Karpas-422 (cell line): ENCODE data around the gene CACNA1C. TPM values are rescaled to one million over a fixed set of nuclear protein-coding genes. Genes with fewer than 3 reads are reported as not detected.
A peak's percentile ranks its signal among the peaks of the same experiment; 100 is the strongest.

Experiments
- DNase-seq: peaks from one replicate; pipeline ENCODE4 v3.0.0-alpha.2; 2015
- H2AFZ ChIP-seq: fragments of 200-600 bp; sonication (generic); 2 replicates; pipeline ENCODE4 v1.6.1; 2014; ENCODE audit warnings: antibody characterized with exemption, low read length, mixed read lengths
- H3K27ac ChIP-seq: fragments of 200-600 bp; sonication (generic); 2 replicates; pipeline ENCODE4 v1.5.1; 2014; ENCODE audit warnings: mild to moderate bottlenecking, low read length, moderate library complexity
- H3K27me3 ChIP-seq: fragments of 200-600 bp; sonication (generic); 2 replicates; pipeline ENCODE4 v1.6.1; 2014; ENCODE audit warnings: low read length, mixed read lengths
- H3K36me3 ChIP-seq: fragments of 200-600 bp; sonication (generic); 2 replicates; pipeline ENCODE4 v1.6.1; 2014; ENCODE audit warnings: low read length, mixed read lengths; ENCODE audit not compliant: insufficient read depth
- H3K4me1 ChIP-seq: fragments of 200-600 bp; sonication (generic); 2 replicates; pipeline ENCODE4 v1.6.1; 2014; ENCODE audit warnings: mild to moderate bottlenecking, low read length, mixed read lengths
- H3K4me2 ChIP-seq: fragments of 200-600 bp; sonication (generic); 2 replicates; pipeline ENCODE4 v1.6.1; 2014; ENCODE audit warnings: low read length, low read depth, mild to moderate bottlenecking; ENCODE audit not compliant: poor library complexity, severe bottlenecking
- H3K4me3 ChIP-seq: fragments of 200-600 bp; sonication (generic); 2 replicates; pipeline ENCODE4 v1.5.1; 2014; ENCODE audit warnings: mild to moderate bottlenecking, antibody characterized with exemption, low read length, mixed read lengths
- H3K79me2 ChIP-seq: fragments of 200-600 bp; sonication (generic); 2 replicates; pipeline ENCODE4 v1.6.1; 2014; ENCODE audit warnings: mild to moderate bottlenecking, low read length, mixed read lengths
- H3K9ac ChIP-seq: fragments of 200-600 bp; sonication (generic); 2 replicates; pipeline ENCODE4 v1.6.0; 2014; ENCODE audit warnings: low read length
- H3K9me2 ChIP-seq: fragments of 200-600 bp; sonication (generic), shearing (Covaris generic); replicated peaks from 2 replicates; pipeline ENCODE4 v1.6.0; 2014; ENCODE audit warnings: mild to moderate bottlenecking, low read length, moderate library complexity; ENCODE audit not compliant: insufficient read depth
- H3K9me3 ChIP-seq: fragments of 300-700, 200-600 bp; sonication (generic); 2 replicates; pipeline ENCODE4 v1.6.1; 2014; ENCODE audit warnings: low read length, mixed read lengths
- H4K20me1 ChIP-seq: fragments of 200-600 bp; sonication (generic); 2 replicates; pipeline ENCODE4 v1.6.1; 2014; ENCODE audit warnings: mild to moderate bottlenecking, antibody characterized with exemption, low read length, low read depth; ENCODE audit not compliant: insufficient read depth
- total RNA-seq: library from RNA; depleted of rRNA; stranded (reverse); fragments of >200 nt; shearing (Covaris generic); gene quantifications from 2 replicates; pipeline ENCODE4 v1.2.3, GENCODE V29; 2014; ENCODE audit warnings: low replicate concordance

Gene CACNA1C
- total RNA-seq, 1 experiment from 2014 or later = 0.11 TPM

GRCh38 chr12:2242816-2243215, 190.0 kb downstream of the CACNA1C start:
- Histone ChIP-seq H3K4me1 (no peaks in the 10 kb centered on the region), H3K4me2 (no peak overlapping the region), H3K9me3 (no peaks in the 10 kb centered on the region), H3K9ac (no peak overlapping the region), H3K79me2 (no peaks in the 10 kb centered on the region), H3K4me3 (no peak overlapping the region), H3K36me3 (no peaks in the 10 kb centered on the region), H3K27me3 (no peaks in the 10 kb centered on the region), H3K9me2 (no peaks in the 10 kb centered on the region), H2AFZ (no peak overlapping the region), H3K27ac (no peak overlapping the region), H4K20me1 (no peaks in the 10 kb centered on the region)
- DNase-seq = no peak

DNA sequence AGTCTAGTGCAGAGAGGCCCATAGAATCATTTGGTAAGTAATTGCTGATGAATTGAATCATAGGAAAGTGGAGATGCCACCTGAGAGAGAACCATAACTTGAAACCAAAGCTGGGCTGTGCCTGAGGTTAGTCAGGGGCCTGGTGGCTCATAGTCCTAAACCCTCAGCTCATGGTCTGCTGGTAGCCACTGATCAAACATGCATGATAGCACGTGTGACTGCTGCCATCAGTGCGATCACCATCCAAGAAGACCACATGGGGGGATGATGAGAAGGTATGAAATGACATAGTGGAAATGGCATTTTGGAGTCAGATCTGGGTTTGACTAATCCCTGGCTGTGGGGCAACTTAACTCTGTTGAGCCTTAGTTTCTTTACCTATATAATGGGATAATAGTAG, 190.5 kb downstream of the CACNA1C start:
- Histone ChIP-seq H2AFZ (no peak overlapping the region), H3K27me3 (no peaks in the 10 kb centered on the region), H3K27ac (no peak overlapping the region), H3K36me3 (no peaks in the 10 kb centered on the region), H3K4me1 (no peaks in the 10 kb centered on the region), H3K9me2 (no peaks in the 10 kb centered on the region), H4K20me1 (no peaks in the 10 kb centered on the region), H3K4me2 (no peak overlapping the region), H3K9me3 (no peaks in the 10 kb centered on the region), H3K9ac (no peak overlapping the region), H3K79me2 (no peaks in the 10 kb centered on the region), H3K4me3 (no peak overlapping the region)
- no peak for DNase-seq

DNA sequence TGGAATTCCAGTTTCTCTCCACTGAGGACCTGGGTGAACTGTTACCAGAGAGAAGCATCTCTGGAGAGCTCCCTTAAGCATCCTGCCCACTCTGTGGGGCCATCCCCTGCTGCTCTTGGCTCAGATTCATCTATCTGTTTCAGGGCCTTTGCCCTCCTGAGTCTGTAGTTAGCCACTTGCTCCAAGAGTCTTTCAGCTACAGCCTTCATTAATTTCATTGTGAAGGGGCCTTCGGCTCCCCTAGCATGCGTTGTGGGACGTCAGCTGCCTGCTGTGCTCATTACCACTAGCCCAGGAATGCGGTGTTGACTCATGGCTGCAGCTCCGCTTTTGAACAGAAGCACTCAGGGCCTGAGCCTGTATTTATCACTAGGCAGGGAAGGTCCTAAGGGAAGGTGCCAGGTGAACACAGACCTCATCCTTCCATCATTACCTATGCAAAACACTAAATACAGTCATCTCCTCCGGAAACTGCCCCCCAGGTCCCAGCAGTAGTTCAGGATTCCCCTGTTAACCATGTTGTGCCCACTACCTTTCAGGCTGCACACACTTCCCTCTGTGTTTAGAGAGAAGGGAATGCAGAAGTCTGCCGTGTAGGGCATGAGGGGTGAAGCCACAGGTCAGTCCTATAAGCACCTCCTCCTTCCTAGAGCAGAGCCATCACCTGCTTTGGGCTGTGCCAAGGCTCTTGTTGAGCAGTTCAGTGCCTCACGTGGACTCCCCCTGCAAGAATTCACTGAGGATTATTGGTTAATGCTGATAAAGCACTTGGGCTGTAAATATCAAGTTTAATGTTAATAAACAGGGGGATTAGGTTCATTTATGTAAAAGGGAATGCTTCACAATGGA, 191.4 kb downstream of the CACNA1C start:
- Histone ChIP-seq H3K9me3 (no peaks in the 10 kb centered on the region), H3K9me2 (no peaks in the 10 kb centered on the region), H2AFZ (no peak overlapping the region), H3K9ac (no peak overlapping the region), H3K4me2 (no peak overlapping the region), H3K4me3 (no peak overlapping the region), H3K36me3 (no peaks in the 10 kb centered on the region), H3K4me1 (peaks cover 5% of the 10 kb centered on the region; the same call in 1 of the 2 replicates), H3K27me3 (no peaks in the 10 kb centered on the region), H3K79me2 (no peaks in the 10 kb centered on the region), H3K27ac (no peak overlapping the region), H4K20me1 (no peaks in the 10 kb centered on the region)
- DNase-seq = no peak

DNA sequence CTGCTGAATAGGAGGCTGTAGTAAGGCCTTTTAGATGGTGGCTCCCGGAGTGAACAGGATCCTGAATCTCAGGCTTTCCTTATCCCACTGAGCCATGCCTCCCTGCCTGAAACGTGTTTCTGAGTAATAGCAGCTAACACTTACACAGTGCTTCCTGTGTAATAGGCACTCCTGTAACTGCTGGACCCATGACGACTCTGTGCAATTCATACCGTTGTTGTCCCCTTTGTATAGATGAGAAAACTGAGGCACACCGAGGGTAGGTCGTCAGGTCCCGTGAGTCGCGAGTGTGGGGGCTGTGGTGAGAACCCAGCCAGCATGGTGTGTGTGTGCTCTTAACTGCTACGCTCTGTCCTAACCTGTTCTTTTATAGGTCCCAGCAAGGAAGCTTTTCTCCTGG, 193.6 kb downstream of the CACNA1C start:
- DNase-seq = no peak
- no peaks in the 10 kb centered on the region for H4K20me1 ChIP-seq
- H3K36me3 ChIP-seq = no peaks in the 10 kb centered on the region
- H3K4me3 ChIP-seq = no peak overlapping the region
- no peaks in the 10 kb centered on the region for H3K9me2 ChIP-seq
- H3K27ac ChIP-seq = no peak overlapping the region
- no peaks in the 10 kb centered on the region for H3K9me3 ChIP-seq
- H3K4me1 ChIP-seq = peaks cover 6% of the 10 kb centered on the region; the same call in 1 of the 2 replicates
- no peaks in the 10 kb centered on the region for H3K27me3 ChIP-seq
- H3K4me2 ChIP-seq = no peak overlapping the region
- H3K79me2 ChIP-seq = no peaks in the 10 kb centered on the region
- no peak overlapping the region for H2AFZ ChIP-seq
- no peak overlapping the region for H3K9ac ChIP-seq

- no peak for DNase-seq
- Histone ChIP-seq H3K27ac (no peak overlapping the region), H3K4me3 (no peak overlapping the region), H3K36me3 (no peaks in the 10 kb centered on the region), H3K27me3 (no peaks in the 10 kb centered on the region), H3K9ac (no peak overlapping the region), H3K79me2 (no peaks in the 10 kb centered on the region), H3K4me2 (no peak overlapping the region), H3K4me1 (peaks cover 12% of the 10 kb centered on the region), H2AFZ (no peak overlapping the region), H3K9me2 (no peaks in the 10 kb centered on the region), H4K20me1 (no peaks in the 10 kb centered on the region), H3K9me3 (no peaks in the 10 kb centered on the region)
Observed at GRCh38 chr12:2247120-2247519, 194.3 kb downstream of the CACNA1C start.

DNA sequence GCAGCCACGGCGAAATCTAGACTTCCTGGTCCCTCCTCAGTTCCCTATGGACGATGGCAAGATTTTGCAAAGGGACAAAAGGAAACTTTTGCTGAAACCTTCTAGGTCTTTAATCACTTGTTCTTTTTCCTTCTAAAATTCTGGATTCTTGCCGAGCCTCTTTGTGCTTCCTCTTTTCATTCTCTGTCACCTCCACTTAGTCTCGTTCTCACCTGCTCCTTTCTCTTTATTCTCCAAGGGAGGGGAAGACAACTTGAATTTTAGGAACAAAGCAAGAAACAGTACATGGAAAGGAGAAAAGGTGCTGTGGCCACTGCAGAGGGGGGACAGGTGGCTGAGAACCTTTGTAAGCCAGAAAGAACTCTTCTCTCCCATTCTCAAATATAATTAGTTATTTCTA, 194.8 kb downstream of the CACNA1C start:
- Histone ChIP-seq H3K36me3 (no peaks in the 10 kb centered on the region), H3K4me2 (no peak overlapping the region), H3K27ac (no peak overlapping the region), H3K9me3 (no peaks in the 10 kb centered on the region), H2AFZ (no peak overlapping the region), H3K27me3 (no peaks in the 10 kb centered on the region), H3K9ac (no peak overlapping the region), H3K9me2 (no peaks in the 10 kb centered on the region), H4K20me1 (no peaks in the 10 kb centered on the region), H3K4me1 (peaks cover 13% of the 10 kb centered on the region), H3K4me3 (no peak overlapping the region), H3K79me2 (no peaks in the 10 kb centered on the region)
- DNase-seq = no peak

GRCh38 chr12:2248087-2248900, 195.5 kb downstream of the CACNA1C start:
- H3K9ac ChIP-seq = no peak overlapping the region
- no peak overlapping the region for H3K27ac ChIP-seq
- H3K79me2 ChIP-seq = no peaks in the 10 kb centered on the region
- H3K4me2 ChIP-seq = no peak overlapping the region
- H2AFZ ChIP-seq = no peak overlapping the region
- peaks cover 13% of the 10 kb centered on the region for H3K4me1 ChIP-seq
- no peaks in the 10 kb centered on the region for H3K9me3 ChIP-seq
- H3K36me3 ChIP-seq = no peaks in the 10 kb centered on the region
- H3K9me2 ChIP-seq = no peaks in the 10 kb centered on the region
- no peaks in the 10 kb centered on the region for H3K27me3 ChIP-seq
- H3K4me3 ChIP-seq = no peak overlapping the region
- no peaks in the 10 kb centered on the region for H4K20me1 ChIP-seq
- DNase-seq = no peak

GRCh38 chr12:2248901-2249381, 196.2 kb downstream of the CACNA1C start:
- Histone ChIP-seq H3K9me3 (no peaks in the 10 kb centered on the region), H2AFZ (no peak overlapping the region)
- peak; percentile 43 for DNase-seq

More at GRCh38 chr12:2248901-2249381, 196.2 kb downstream of the CACNA1C start:
- no peak overlapping the region for H3K9ac ChIP-seq
- no peaks in the 10 kb centered on the region for H3K27me3 ChIP-seq
- H3K79me2 ChIP-seq = no peaks in the 10 kb centered on the region
- H3K36me3 ChIP-seq = no peaks in the 10 kb centered on the region
- H4K20me1 ChIP-seq = no peaks in the 10 kb centered on the region
- H3K4me1 ChIP-seq = peaks cover 13% of the 10 kb centered on the region
- no peaks in the 10 kb centered on the region for H3K9me2 ChIP-seq
- H3K4me2 ChIP-seq = no peak overlapping the region
- no peak overlapping the region for H3K27ac ChIP-seq
- H3K4me3 ChIP-seq = no peak overlapping the region
